Osteocyte (in vitro differentiated cells): ENCODE results near the gene GMFB. TPM values are rescaled to one million over a fixed set of nuclear protein-coding genes. Genes with fewer than 3 reads are reported as not detected.

Source experiments
- DNase-seq: peaks from one replicate; pipeline ENCODE4 v3.0.0; 2021; ENCODE audit warnings: mixed read lengths; ENCODE audit not compliant: unreplicated experiment; ENCODE audit errors: extremely low spot score
- H3K27ac Mint-ChIP-seq: one replicate; pipeline ENCODE4 v1.8.0; 2021; ENCODE audit warnings: mild to moderate bottlenecking, mixed read lengths; ENCODE audit not compliant: unreplicated experiment
- H3K27me3 Mint-ChIP-seq: one replicate; pipeline ENCODE4 v1.8.0; 2021; ENCODE audit warnings: mixed read lengths; ENCODE audit not compliant: unreplicated experiment
- H3K36me3 Mint-ChIP-seq: one replicate; pipeline ENCODE4 v1.8.0; 2021; ENCODE audit warnings: mixed read lengths; ENCODE audit not compliant: unreplicated experiment
- H3K4me1 Mint-ChIP-seq: one replicate; pipeline ENCODE4 v1.8.0; 2021; ENCODE audit warnings: mixed read lengths; ENCODE audit not compliant: unreplicated experiment
- H3K4me3 Mint-ChIP-seq: one replicate; pipeline ENCODE4 v1.8.0; 2021; ENCODE audit warnings: mild to moderate bottlenecking, moderate library complexity, mixed read lengths; ENCODE audit not compliant: unreplicated experiment
- H3K9me3 Mint-ChIP-seq: one replicate; pipeline ENCODE4 v1.8.0; 2021; ENCODE audit warnings: mixed read lengths; ENCODE audit not compliant: unreplicated experiment
- total RNA-seq: library from RNA; stranded (reverse); gene quantifications from 2 replicates; pipeline ENCODE4 v1.2.1, GENCODE V29; 2021
- TF ChIP-seq, protein P1 (sequence below): fragments of 200-600 bp; sonication (generic); IDR thresholded peaks from 2 replicates; pipeline ENCODE4 v1.5.0; 2021; ENCODE audit warnings: antibody characterized with exemption, mild to moderate bottlenecking, moderate library complexity

Gene GMFB
- total RNA-seq, 1 donor from 2014 or later: 54.4 TPM

DNA sequence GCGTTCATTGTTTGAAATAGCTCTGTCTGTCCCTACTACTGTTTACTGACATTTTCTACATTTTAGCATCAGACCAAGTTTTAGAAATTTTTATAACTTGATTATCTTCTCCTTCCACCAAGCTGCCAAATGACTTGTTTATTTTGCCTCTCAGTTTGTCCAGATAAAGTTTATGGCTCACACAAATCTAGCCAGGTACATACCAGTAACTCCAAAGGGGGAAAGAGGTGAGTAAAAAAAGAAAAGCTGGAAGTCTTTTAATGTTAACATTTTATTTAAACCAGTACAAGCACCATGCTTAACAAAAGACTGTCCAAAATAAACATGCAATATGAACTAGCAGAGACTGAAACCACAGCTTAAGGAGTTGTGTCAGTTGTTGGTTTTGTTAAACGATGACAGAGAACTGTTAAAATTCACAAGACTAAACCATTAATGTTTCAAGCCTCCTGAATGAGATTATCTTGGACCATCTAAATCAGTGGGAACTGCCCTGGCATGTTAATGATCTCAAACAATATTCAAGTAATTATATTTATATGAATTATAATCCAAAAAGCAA, 14.5 kb downstream of the GMFB start:
- Mint-ChIP-seq H3K27ac (peak overlapping the region; percentile 55), H3K4me3 (no peak overlapping the region)

DNA sequence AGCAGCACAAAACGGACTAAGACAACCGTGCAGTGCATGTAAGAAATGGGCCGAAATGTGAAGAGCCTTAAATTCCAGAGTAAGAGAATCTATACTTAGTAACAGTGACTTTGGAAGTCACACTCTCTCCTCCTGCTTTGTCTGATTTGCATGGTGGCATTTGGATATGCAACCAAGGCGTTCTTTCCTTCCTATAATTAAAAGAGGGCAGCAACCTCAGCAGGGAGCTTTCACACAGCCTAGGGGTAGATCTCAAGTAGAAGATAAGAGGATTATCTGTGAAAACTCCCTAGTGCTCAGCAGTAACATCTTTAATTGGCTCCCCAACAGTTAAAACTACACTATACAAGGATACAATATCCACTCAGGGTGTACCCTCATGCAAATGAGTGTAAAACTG, 16.5 kb downstream of the GMFB start:
- H3K4me3 Mint-ChIP-seq: no peak overlapping the region
- H3K9me3 Mint-ChIP-seq: peaks cover 7% of the 10 kb centered on the region
- no peak for DNase-seq
- peaks cover 27% of the 10 kb centered on the region for H3K36me3 Mint-ChIP-seq
- peak overlapping the region; percentile 5 for H3K27ac Mint-ChIP-seq
- H3K27me3 Mint-ChIP-seq: no peaks in the 10 kb centered on the region
- TF ChIP-seq, protein P1, sequence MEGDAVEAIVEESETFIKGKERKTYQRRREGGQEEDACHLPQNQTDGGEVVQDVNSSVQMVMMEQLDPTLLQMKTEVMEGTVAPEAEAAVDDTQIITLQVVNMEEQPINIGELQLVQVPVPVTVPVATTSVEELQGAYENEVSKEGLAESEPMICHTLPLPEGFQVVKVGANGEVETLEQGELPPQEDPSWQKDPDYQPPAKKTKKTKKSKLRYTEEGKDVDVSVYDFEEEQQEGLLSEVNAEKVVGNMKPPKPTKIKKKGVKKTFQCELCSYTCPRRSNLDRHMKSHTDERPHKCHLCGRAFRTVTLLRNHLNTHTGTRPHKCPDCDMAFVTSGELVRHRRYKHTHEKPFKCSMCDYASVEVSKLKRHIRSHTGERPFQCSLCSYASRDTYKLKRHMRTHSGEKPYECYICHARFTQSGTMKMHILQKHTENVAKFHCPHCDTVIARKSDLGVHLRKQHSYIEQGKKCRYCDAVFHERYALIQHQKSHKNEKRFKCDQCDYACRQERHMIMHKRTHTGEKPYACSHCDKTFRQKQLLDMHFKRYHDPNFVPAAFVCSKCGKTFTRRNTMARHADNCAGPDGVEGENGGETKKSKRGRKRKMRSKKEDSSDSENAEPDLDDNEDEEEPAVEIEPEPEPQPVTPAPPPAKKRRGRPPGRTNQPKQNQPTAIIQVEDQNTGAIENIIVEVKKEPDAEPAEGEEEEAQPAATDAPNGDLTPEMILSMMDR: no peak
- H3K4me1 Mint-ChIP-seq: peaks cover 37% of the 10 kb centered on the region

More for the DNA sequence above, 14.5 kb downstream of the GMFB start:
- TF ChIP-seq, protein P1: no peak
- DNase-seq: no peak
- Mint-ChIP-seq H3K9me3 (no peaks in the 10 kb centered on the region), H3K4me1 (peaks cover 42% of the 10 kb centered on the region), H3K27me3 (no peaks in the 10 kb centered on the region), H3K36me3 (peaks cover 32% of the 10 kb centered on the region)

DNA sequence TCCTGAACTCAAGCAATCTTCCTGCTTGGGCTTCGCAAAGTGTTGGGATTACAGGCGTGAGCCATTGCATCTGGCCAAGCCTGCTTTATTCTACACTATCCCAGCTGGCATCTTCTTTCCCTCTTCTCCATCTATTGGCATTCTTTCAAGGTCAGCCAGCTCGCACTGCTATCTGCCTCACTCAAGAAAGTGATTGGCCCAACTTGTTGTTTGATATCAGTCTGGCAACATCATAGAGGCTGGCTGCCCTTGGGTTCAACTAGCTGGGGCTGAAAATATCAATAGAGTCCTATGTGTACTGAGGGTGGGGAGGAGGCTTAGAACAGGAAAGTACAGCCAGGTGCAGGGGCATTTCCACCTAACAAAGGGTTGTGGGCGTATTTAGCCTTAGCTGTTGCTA, 17.1 kb downstream of the GMFB start:
- Mint-ChIP-seq H3K27me3 (no peaks in the 10 kb centered on the region), H3K4me3 (no peak overlapping the region), H3K9me3 (peaks cover 10% of the 10 kb centered on the region), H3K36me3 (peaks cover 27% of the 10 kb centered on the region), H3K4me1 (peaks cover 37% of the 10 kb centered on the region), H3K27ac (no peak overlapping the region)
- TF ChIP-seq, protein P1: no peak
- DNase-seq: no peak

DNA sequence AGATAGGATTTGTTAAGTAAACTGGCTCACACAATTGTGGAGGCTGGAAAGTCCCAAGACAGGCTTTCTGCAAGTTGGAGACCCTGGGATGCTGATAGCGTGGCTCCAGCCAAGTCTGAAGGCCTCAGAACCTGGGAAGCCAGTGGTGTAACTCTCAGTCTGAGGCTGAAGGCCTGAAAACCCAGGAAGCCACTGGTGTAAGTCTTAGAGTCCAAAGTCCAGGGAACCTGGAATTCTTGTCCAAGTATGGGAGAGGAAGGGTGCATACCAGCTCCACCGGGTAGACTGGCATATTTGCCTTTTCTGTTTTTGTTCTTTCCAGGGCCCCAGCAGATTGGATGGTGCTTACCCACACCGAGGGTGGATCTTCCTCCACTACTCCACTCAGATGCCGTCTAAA, 18.1 kb downstream of the GMFB start:
- Mint-ChIP-seq H3K9me3 (peaks cover 10% of the 10 kb centered on the region), H3K27ac (no peak overlapping the region), H3K4me3 (no peak overlapping the region), H3K36me3 (peaks cover 22% of the 10 kb centered on the region), H3K27me3 (no peaks in the 10 kb centered on the region), H3K4me1 (peaks cover 27% of the 10 kb centered on the region)
- TF ChIP-seq, protein P1: no peak
- DNase-seq: no peak

DNA sequence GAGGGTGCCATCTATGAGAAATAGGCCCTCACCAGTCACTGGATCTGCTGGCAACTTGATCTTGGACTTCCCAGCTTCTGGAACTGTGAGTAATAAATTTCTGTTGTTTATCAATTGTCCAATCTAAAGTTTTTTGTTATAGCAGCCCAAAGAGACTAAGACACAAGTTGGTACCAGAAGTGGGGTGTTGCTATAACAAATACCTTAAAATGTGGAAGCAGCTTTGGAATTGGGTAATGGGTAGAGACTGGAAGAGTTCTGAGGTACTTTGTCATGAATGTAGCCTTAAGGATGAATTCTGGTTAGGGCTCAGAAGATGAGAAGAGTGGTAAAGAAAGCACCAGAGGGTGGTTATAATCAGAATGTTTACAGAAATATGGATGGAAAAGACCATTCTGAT, 21.5 kb downstream of the GMFB start:
- Mint-ChIP-seq H3K36me3 (peaks cover 11% of the 10 kb centered on the region), H3K27me3 (peaks cover 9% of the 10 kb centered on the region), H3K4me3 (no peak overlapping the region), H3K27ac (no peak overlapping the region), H3K4me1 (peaks cover 13% of the 10 kb centered on the region), H3K9me3 (peaks cover 10% of the 10 kb centered on the region)
- TF ChIP-seq, protein P1: no peak
- DNase-seq: no peak
